ENCODE data around the gene PAM.

DNA sequence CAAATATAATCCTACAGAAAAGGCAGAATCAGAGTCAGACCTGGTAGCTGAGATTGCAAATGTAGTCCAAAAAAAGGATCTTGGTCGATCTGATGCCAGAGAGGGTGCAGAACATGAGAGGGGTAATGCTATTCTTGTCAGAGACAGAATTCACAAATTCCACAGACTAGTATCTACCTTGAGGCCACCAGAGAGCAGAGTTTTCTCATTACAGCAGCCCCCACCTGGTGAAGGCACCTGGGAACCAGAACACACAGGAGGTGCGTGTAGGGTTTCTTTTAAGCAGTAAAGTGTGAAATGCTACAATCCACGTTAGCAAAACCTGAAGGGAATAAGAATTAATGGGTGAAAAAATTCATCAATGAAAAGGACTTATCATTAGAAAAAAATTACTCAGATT, 219.1 kb downstream of the PAM start:
- TF ChIP-seq POLR2A (IDR thresholded peaks at IDR 0.05) (no peak), EP300 (IDR thresholded peaks at IDR 0.05) (no peak), POLR2AphosphoS5 (IDR thresholded peaks at IDR 0.05) (no peak)
- TF ChIP-seq, protein P1, sequence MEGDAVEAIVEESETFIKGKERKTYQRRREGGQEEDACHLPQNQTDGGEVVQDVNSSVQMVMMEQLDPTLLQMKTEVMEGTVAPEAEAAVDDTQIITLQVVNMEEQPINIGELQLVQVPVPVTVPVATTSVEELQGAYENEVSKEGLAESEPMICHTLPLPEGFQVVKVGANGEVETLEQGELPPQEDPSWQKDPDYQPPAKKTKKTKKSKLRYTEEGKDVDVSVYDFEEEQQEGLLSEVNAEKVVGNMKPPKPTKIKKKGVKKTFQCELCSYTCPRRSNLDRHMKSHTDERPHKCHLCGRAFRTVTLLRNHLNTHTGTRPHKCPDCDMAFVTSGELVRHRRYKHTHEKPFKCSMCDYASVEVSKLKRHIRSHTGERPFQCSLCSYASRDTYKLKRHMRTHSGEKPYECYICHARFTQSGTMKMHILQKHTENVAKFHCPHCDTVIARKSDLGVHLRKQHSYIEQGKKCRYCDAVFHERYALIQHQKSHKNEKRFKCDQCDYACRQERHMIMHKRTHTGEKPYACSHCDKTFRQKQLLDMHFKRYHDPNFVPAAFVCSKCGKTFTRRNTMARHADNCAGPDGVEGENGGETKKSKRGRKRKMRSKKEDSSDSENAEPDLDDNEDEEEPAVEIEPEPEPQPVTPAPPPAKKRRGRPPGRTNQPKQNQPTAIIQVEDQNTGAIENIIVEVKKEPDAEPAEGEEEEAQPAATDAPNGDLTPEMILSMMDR (IDR thresholded peaks at IDR 0.05) = no peak
